Natural killer cell treated with Interleukin-12 subunit alpha and Interleukin-12 subunit beta and Interleukin-15 and Interleukin-18, amount 100 ng/mL, for 72 hours (primary cell): ENCODE results near the gene NR3C2. TPM values are rescaled to one million over a fixed set of nuclear protein-coding genes. Genes with fewer than 3 reads are reported as not detected.

ENCODE experiments used
- ATAC-seq, 2 donors: fragments of 150-1000 bp; cut with Tn5 transposase in 1 of 2; sonication (Bioruptor Pico), chemical (Tn5 transposase) in 1 of 2; 2 replicates each; pipeline ENCODE4 v1.10.0; 2021
- DNase-seq: peaks from one replicate; pipeline ENCODE4 v3.0.0; 2022; ENCODE audit warnings: low spot score
- H3K27ac Mint-ChIP-seq, 2 donors: 1 replicate in 1 of 2; 2 replicates in 1 of 2; pipeline ENCODE4 v1.8.0; 2022; ENCODE audit warnings: mixed read lengths in 2 of 2, mild to moderate bottlenecking in 1 of 2, moderate library complexity in 1 of 2
- H3K27me3 Mint-ChIP-seq, 2 donors: 1 replicate in 1 of 2; 2 replicates in 1 of 2; pipeline ENCODE4 v1.8.0; 2022; ENCODE audit warnings: mixed read lengths in 2 of 2
- H3K36me3 Mint-ChIP-seq: one replicate; pipeline ENCODE4 v1.8.0; 2022; ENCODE audit warnings: mixed read lengths
- H3K4me1 Mint-ChIP-seq, 2 donors: 1 replicate in 1 of 2; 2 replicates in 1 of 2; pipeline ENCODE4 v1.8.0; 2022; ENCODE audit warnings: low read depth in 2 of 2, mixed read lengths in 2 of 2, mild to moderate bottlenecking in 1 of 2
- H3K4me3 Mint-ChIP-seq: one replicate; pipeline ENCODE4 v1.8.0; 2022; ENCODE audit warnings: mixed read lengths
- H3K9me3 Mint-ChIP-seq: 2 replicates; pipeline ENCODE4 v1.8.0; 2022; ENCODE audit warnings: mixed read lengths
- total RNA-seq, 2 donors: library from RNA; stranded (reverse); gene quantifications; one replicate each; pipeline ENCODE4 v1.2.3, GENCODE V29; 2022

NR3C2 gene
- total RNA-seq, 2 donors from 2014 or later = 1.5 to 2.4 TPM

DNA sequence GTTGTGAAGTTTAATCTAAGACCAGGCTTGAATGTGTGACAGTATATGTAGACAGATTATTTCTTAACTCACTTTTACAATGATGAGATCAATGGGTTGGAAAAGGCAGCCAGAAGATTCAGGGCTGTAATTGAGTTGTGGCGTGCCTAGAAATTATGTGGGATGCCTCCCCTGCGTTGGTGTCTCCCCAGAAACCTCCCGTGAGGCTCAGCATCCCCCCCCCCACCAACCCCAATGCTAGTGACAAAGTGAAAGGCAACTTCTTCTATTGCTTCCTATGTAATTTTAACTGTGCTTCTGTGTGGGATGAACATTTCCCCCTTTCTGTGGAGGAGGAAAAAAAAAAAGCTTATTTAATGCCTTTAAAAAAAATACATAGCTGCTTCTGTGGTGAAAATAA is 412.4 kb downstream of the NR3C2 start:
- ATAC-seq = no peak
- Mint-ChIP-seq H3K4me3 (no peak overlapping the region), H3K27ac (no peak overlapping the region), H3K4me1 (no peaks in the 10 kb centered on the region), H3K27me3 (no peaks in the 10 kb centered on the region), H3K9me3 (no peaks in the 10 kb centered on the region), H3K36me3 (peaks cover 6% of the 10 kb centered on the region)
- no peak for DNase-seq
